HepG2 (cell line): ENCODE data around the gene HMGN1. TPM values are rescaled to one million over a fixed set of nuclear protein-coding genes. Genes with fewer than 3 reads are reported as not detected.

Source experiments
- ELF3 ChIP-seq: IDR thresholded peaks from 2 replicates; pipeline ENCODE4 v1.6.1; 2016; ENCODE audit warnings: missing genetic modification reagents, missing compliant biosample characterization
- HNRNPLL ChIP-seq: fragments of 200-400 bp; formaldehyde crosslinking; IDR thresholded peaks from 2 replicates; pipeline ENCODE4 v1.6.1; 2017; ENCODE audit warnings: mild to moderate bottlenecking, low read depth, low read length; ENCODE audit not compliant: poor library complexity, severe bottlenecking
- MBNL3 ChIP-seq: fragments of 250-450 bp; sonication (Bioruptor Pico); conservative IDR thresholded peaks from 2 replicates; pipeline ENCODE4 v1.8.0; 2022; ENCODE audit warnings: mild to moderate bottlenecking, inconsistent platforms
- MXD4 ChIP-seq: IDR thresholded peaks from 2 replicates; pipeline ENCODE4 v1.6.1; 2016; ENCODE audit warnings: mild to moderate bottlenecking, missing biosample characterization, missing genetic modification reagents
- SP1 ChIP-seq, 2 experiments: fragments of 450-650 bp in 1 of 2; sonication (generic) in 1 of 2; formaldehyde crosslinking in 1 of 2; IDR thresholded peaks; 2 replicates each; pipeline versions ENCODE4 v1.4.0 to v1.6.1; 2016 to 2020; ENCODE audit warnings: missing genetic modification reagents in 1 of 2
- SPEN ChIP-seq: sonication (generic); formaldehyde crosslinking; IDR thresholded peaks from 2 replicates; pipeline ENCODE4 v1.5.1; 2020; ENCODE audit warnings: low read depth, mild to moderate bottlenecking, missing genetic modification reagents
- SUZ12 ChIP-seq: fragments of 150-350 bp; IDR thresholded peaks from 2 replicates; pipeline ENCODE4 v1.6.1; 2014; ENCODE audit warnings: low read depth, low read length
- ZNF343 ChIP-seq: sonication (generic); formaldehyde crosslinking; IDR thresholded peaks from 2 replicates; pipeline ENCODE4 v1.4.0; 2020; ENCODE audit warnings: mild to moderate bottlenecking, missing genetic modification reagents
- ZNF558 ChIP-seq: sonication (generic); formaldehyde crosslinking; IDR thresholded peaks from 2 replicates; pipeline ENCODE4 v1.9.0; 2022; ENCODE audit warnings: mild to moderate bottlenecking, missing genetic modification reagents, borderline replicate concordance
- ZNF614 ChIP-seq: IDR thresholded peaks from 2 replicates; pipeline ENCODE4 v1.6.1; 2018; ENCODE audit warnings: missing biosample characterization, missing genetic modification reagents, inconsistent platforms, borderline replicate concordance
- ZNF768 ChIP-seq: sonication (generic); formaldehyde crosslinking; IDR thresholded peaks from 2 replicates; pipeline ENCODE4 v1.4.0; 2020; ENCODE audit warnings: missing genetic modification reagents
- polyA plus RNA-seq, 8 experiments: library from polyadenylated mRNA; depleted of rRNA in 3 of 8; stranded (reverse) in 7 of 8; unstranded in 1 of 8; fragments of >200 nt; fragmentation: Illumina TruSeq in 4 of 8; extraction: Trizol in 4 of 8; gene quantifications; 2 replicates each; pipeline versions ENCODE4 v1.2.1 to v1.2.3, GENCODE V29; 2011 to 2016; ENCODE audit warnings: low read depth in 4 of 8, missing spikeins in 1 of 8, mixed read lengths in 1 of 8; ENCODE audit not compliant: insufficient read depth in 1 of 8
- total RNA-seq, 5 experiments: library from RNA; depleted of rRNA; stranded (reverse); fragments of >200 nt; fragmentation: Illumina TruSeq; extraction: Trizol; gene quantifications; 2 replicates each; pipeline ENCODE4 v1.2.3, GENCODE V29; 2016; ENCODE audit warnings: low read depth in 1 of 5
- TF ChIP-seq, protein P1 (sequence below): sonication (generic); formaldehyde crosslinking; IDR thresholded peaks from 2 replicates; pipeline ENCODE4 v1.5.1; 2020; ENCODE audit warnings: mild to moderate bottlenecking, missing genetic modification reagents, moderate library complexity
- TF ChIP-seq, protein P2 (sequence below): sonication (generic); formaldehyde crosslinking; IDR thresholded peaks from 2 replicates; pipeline ENCODE4 v1.4.0; 2020; ENCODE audit warnings: missing genetic modification reagents
- TF ChIP-seq, protein P3 (sequence below): IDR thresholded peaks from 2 replicates; pipeline ENCODE4 v1.6.1; 2016; ENCODE audit warnings: missing compliant biosample characterization, missing genetic modification reagents, borderline replicate concordance
- TF ChIP-seq, protein P4 (sequence below): sonication (generic); formaldehyde crosslinking; IDR thresholded peaks from 2 replicates; pipeline ENCODE4 v1.9.0; 2022; ENCODE audit warnings: missing genetic modification reagents, mild to moderate bottlenecking, borderline replicate concordance

The HMGN1 gene
- total and polyA plus RNA-seq, 2 of the 13 experiments (the other 11 are each of a cell fraction or from before 2014, with no cell fraction given): 104 to 286 TPM

DNA sequence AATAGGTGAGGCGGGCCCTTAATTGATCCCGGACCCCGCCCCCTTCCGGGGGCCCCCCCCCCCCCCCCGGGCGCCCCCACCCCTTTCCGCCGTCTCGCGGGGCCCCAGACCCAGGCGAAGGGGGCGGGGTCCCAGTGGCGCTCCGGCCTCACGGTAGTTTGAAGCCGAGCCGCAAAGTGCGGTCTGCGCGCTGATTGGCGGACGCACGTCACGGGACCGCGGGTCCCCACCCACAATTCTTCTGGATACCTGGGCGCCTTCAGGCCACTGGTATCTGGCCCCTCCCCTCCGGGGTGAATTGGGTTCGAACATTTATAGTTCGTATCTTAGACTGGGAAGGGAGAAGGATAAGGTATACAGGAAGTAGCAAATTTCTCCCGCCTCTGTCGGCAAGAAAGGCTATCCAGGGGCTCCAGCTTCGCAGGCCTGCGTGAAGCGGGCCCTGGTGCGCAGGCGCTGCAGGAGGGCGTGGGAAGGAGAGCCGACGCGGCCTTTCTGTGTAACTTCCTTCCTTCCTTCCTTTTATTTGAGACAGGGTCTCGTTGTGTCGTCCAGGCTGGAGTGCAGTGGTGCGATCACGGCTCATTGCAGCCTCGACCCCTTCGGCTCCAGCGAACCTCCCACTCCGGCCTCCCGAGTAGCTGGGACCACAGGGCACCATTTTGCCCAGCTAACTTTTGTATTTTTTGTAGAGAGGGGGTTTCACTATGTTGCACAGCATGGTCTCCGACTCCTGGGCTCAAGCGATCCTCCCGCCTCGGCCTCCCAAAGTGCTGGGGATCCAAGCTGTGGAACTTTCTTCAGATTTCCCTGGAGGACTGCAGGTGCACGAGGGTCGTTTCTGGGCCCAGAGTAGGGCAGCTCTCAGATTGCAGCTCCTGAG is 564 bp upstream of the HMGN1 start (continued):
- TF ChIP-seq, protein P1, sequence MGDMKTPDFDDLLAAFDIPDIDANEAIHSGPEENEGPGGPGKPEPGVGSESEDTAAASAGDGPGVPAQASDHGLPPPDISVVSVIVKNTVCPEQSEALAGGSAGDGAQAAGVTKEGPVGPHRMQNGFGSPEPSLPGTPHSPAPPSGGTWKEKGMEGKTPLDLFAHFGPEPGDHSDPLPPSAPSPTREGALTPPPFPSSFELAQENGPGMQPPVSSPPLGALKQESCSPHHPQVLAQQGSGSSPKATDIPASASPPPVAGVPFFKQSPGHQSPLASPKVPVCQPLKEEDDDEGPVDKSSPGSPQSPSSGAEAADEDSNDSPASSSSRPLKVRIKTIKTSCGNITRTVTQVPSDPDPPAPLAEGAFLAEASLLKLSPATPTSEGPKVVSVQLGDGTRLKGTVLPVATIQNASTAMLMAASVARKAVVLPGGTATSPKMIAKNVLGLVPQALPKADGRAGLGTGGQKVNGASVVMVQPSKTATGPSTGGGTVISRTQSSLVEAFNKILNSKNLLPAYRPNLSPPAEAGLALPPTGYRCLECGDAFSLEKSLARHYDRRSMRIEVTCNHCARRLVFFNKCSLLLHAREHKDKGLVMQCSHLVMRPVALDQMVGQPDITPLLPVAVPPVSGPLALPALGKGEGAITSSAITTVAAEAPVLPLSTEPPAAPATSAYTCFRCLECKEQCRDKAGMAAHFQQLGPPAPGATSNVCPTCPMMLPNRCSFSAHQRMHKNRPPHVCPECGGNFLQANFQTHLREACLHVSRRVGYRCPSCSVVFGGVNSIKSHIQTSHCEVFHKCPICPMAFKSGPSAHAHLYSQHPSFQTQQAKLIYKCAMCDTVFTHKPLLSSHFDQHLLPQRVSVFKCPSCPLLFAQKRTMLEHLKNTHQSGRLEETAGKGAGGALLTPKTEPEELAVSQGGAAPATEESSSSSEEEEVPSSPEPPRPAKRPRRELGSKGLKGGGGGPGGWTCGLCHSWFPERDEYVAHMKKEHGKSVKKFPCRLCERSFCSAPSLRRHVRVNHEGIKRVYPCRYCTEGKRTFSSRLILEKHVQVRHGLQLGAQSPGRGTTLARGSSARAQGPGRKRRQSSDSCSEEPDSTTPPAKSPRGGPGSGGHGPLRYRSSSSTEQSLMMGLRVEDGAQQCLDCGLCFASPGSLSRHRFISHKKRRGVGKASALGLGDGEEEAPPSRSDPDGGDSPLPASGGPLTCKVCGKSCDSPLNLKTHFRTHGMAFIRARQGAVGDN (CRISPR knock-in tag): peak; percentile 87
- peak; percentile 87 for TF ChIP-seq ZNF768 (CRISPR knock-in tag)
- TF ChIP-seq MXD4 (CRISPR knock-in tag): 0 out of 2 replicates have a peak, but pooled peaks have one; percentile 23
- TF ChIP-seq, protein P2, sequence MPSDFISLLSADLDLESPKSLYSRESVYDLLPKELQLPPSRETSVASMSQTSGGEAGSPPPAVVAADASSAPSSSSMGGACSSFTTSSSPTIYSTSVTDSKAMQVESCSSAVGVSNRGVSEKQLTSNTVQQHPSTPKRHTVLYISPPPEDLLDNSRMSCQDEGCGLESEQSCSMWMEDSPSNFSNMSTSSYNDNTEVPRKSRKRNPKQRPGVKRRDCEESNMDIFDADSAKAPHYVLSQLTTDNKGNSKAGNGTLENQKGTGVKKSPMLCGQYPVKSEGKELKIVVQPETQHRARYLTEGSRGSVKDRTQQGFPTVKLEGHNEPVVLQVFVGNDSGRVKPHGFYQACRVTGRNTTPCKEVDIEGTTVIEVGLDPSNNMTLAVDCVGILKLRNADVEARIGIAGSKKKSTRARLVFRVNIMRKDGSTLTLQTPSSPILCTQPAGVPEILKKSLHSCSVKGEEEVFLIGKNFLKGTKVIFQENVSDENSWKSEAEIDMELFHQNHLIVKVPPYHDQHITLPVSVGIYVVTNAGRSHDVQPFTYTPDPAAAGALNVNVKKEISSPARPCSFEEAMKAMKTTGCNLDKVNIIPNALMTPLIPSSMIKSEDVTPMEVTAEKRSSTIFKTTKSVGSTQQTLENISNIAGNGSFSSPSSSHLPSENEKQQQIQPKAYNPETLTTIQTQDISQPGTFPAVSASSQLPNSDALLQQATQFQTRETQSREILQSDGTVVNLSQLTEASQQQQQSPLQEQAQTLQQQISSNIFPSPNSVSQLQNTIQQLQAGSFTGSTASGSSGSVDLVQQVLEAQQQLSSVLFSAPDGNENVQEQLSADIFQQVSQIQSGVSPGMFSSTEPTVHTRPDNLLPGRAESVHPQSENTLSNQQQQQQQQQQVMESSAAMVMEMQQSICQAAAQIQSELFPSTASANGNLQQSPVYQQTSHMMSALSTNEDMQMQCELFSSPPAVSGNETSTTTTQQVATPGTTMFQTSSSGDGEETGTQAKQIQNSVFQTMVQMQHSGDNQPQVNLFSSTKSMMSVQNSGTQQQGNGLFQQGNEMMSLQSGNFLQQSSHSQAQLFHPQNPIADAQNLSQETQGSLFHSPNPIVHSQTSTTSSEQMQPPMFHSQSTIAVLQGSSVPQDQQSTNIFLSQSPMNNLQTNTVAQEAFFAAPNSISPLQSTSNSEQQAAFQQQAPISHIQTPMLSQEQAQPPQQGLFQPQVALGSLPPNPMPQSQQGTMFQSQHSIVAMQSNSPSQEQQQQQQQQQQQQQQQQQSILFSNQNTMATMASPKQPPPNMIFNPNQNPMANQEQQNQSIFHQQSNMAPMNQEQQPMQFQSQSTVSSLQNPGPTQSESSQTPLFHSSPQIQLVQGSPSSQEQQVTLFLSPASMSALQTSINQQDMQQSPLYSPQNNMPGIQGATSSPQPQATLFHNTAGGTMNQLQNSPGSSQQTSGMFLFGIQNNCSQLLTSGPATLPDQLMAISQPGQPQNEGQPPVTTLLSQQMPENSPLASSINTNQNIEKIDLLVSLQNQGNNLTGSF (CRISPR knock-in tag): no peak
- TF ChIP-seq, protein P3, sequence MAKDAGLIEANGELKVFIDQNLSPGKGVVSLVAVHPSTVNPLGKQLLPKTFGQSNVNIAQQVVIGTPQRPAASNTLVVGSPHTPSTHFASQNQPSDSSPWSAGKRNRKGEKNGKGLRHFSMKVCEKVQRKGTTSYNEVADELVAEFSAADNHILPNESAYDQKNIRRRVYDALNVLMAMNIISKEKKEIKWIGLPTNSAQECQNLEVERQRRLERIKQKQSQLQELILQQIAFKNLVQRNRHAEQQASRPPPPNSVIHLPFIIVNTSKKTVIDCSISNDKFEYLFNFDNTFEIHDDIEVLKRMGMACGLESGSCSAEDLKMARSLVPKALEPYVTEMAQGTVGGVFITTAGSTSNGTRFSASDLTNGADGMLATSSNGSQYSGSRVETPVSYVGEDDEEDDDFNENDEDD (CRISPR knock-in tag): peak; percentile 64; the same call in 1 of the 2 replicates
- peak; percentile 81 for TF ChIP-seq SPEN (CRISPR knock-in tag)
- TF ChIP-seq ELF3 (CRISPR knock-in tag): peak; percentile 60; the same call in 1 of the 2 replicates
- TF ChIP-seq ZNF343 (CRISPR knock-in tag): peak; percentile 47; the same call in 1 of the 2 replicates
- TF ChIP-seq, protein P4, sequence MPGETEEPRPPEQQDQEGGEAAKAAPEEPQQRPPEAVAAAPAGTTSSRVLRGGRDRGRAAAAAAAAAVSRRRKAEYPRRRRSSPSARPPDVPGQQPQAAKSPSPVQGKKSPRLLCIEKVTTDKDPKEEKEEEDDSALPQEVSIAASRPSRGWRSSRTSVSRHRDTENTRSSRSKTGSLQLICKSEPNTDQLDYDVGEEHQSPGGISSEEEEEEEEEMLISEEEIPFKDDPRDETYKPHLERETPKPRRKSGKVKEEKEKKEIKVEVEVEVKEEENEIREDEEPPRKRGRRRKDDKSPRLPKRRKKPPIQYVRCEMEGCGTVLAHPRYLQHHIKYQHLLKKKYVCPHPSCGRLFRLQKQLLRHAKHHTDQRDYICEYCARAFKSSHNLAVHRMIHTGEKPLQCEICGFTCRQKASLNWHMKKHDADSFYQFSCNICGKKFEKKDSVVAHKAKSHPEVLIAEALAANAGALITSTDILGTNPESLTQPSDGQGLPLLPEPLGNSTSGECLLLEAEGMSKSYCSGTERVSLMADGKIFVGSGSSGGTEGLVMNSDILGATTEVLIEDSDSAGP: peak; percentile 52; the same call in 1 of the 2 replicates
- peak; percentile 88 for TF ChIP-seq ZNF558 (CRISPR knock-in tag)
- TF ChIP-seq ZNF614 (CRISPR knock-in tag): 0 out of 2 replicates have a peak, but pooled peaks have one; percentile 49
- peak; percentile 71 for TF ChIP-seq HNRNPLL
- TF ChIP-seq SUZ12: no peak
- no peak for TF ChIP-seq SP1 (IDR thresholded peaks at IDR 0.05)
- TF ChIP-seq SP1 (CRISPR knock-in tag; IDR thresholded peaks at IDR 0.05): 0 out of 2 replicates have a peak, but pooled peaks have one; percentile 55
- no peak for TF ChIP-seq MBNL3 (CRISPR knock-in tag)
